GM15510 (cell line): ENCODE measurements around the gene HLA-E.

Experiments used
- POLR2A ChIP-seq: IDR thresholded peaks from 3 replicates; pipeline ENCODE4 v1.6.1; 2011; ENCODE audit warnings: borderline replicate concordance; ENCODE audit not compliant: insufficient read length; ENCODE audit errors: extremely low read depth

Gene HLA-E

GRCh38 chr6:30541515-30542403 lies 52.5 kb downstream of the HLA-E start:
- no peak for TF ChIP-seq POLR2A

GRCh38 chr6:30542404-30542725 lies 53.1 kb downstream of the HLA-E start:
- no peak for TF ChIP-seq POLR2A

- no peak for TF ChIP-seq POLR2A
Observed at GRCh38 chr6:30542915-30543314, 53.6 kb downstream of the HLA-E start.
